ENCODE results near the gene ATF6.

DNA sequence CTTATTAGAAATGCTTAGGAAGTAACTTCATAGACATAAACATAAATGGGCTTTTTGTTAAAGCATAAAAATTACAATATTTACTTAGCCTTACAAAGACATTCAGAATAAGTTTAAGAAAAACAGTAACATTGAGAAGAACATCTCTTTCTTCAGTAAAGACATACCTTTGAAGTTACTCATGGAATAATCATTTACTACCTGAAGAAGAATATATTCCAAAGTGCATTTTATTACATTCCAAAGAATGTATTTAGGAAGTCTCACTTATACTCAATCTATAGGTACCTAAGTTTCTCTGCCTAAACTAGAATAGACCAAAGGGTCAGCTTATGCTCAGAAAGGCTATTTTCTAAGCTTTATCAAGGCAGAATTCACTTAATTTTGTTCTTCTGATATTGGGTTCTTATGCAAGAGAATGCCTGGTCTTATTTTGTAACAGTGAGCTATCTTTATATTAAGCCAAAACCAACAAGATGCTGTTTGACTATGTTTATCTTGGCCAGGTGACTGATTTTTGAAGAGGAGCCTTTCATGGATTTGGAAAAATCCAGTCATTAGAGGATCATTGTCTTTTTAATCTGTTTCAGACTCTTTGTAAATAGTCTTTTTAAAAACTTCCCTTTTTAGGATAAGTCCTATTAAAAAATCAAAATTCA is 147.5 kb downstream of the ATF6 start:
- TF ChIP-seq, protein P1, sequence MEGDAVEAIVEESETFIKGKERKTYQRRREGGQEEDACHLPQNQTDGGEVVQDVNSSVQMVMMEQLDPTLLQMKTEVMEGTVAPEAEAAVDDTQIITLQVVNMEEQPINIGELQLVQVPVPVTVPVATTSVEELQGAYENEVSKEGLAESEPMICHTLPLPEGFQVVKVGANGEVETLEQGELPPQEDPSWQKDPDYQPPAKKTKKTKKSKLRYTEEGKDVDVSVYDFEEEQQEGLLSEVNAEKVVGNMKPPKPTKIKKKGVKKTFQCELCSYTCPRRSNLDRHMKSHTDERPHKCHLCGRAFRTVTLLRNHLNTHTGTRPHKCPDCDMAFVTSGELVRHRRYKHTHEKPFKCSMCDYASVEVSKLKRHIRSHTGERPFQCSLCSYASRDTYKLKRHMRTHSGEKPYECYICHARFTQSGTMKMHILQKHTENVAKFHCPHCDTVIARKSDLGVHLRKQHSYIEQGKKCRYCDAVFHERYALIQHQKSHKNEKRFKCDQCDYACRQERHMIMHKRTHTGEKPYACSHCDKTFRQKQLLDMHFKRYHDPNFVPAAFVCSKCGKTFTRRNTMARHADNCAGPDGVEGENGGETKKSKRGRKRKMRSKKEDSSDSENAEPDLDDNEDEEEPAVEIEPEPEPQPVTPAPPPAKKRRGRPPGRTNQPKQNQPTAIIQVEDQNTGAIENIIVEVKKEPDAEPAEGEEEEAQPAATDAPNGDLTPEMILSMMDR (IDR thresholded peaks at IDR 0.05) = no peak
- TF ChIP-seq POLR2AphosphoS5 (IDR thresholded peaks at IDR 0.05; ENCODE audit: insufficient read depth in 1 of 2, low read depth in 1 of 2) (no peak), POLR2A (IDR thresholded peaks at IDR 0.05) (no peak)
